H9 (cell line): Measurements from ENCODE around the gene TM7SF3. TPM values are rescaled to one million over a fixed set of nuclear protein-coding genes. Genes with fewer than 3 reads are reported as not detected.

Experiments used
- DNase-seq: peaks from one replicate; pipeline ENCODE4 v3.0.0-alpha.2; 2017
- H2AFZ ChIP-seq: one replicate; pipeline ENCODE4 v1.6.1; 2013; ENCODE audit warnings: mild to moderate bottlenecking, low read length, control low read depth, moderate library complexity
- H2AK5ac ChIP-seq: 2 replicates; pipeline ENCODE4 v1.6.1; 2013; ENCODE audit warnings: low read length, control low read depth, mixed read lengths; ENCODE audit not compliant: insufficient read length
- H2BK120ac ChIP-seq: one replicate; pipeline ENCODE4 v1.6.1; 2013; ENCODE audit warnings: low read depth, mild to moderate bottlenecking, low read length, control low read depth, inconsistent platforms; ENCODE audit not compliant: poor library complexity, severe bottlenecking
- H2BK12ac ChIP-seq: 2 replicates; pipeline ENCODE4 v1.6.1; 2013; ENCODE audit warnings: low read length, control low read depth, mixed read lengths, low read depth; ENCODE audit not compliant: insufficient read length
- H2BK15ac ChIP-seq: 2 replicates; pipeline ENCODE4 v1.6.1; 2013; ENCODE audit warnings: low read depth, low read length, control low read depth
- H2BK20ac ChIP-seq: one replicate; pipeline ENCODE4 v1.6.1; 2013; ENCODE audit warnings: low read depth, mild to moderate bottlenecking, low read length, control low read depth, inconsistent platforms; ENCODE audit not compliant: poor library complexity, severe bottlenecking
- H2BK5ac ChIP-seq: 2 replicates; pipeline ENCODE4 v1.6.1; 2013; ENCODE audit warnings: low read length, control low read depth, mixed read lengths; ENCODE audit not compliant: insufficient read length
- H3K14ac ChIP-seq: 2 replicates; pipeline ENCODE4 v1.6.1; 2013; ENCODE audit warnings: low read length, control low read depth; ENCODE audit not compliant: insufficient read depth
- H3K18ac ChIP-seq: 2 replicates; pipeline ENCODE4 v1.6.1; 2013; ENCODE audit warnings: low read depth, mild to moderate bottlenecking, mixed read lengths, low read length, control low read depth; ENCODE audit not compliant: insufficient read length
- H3K23ac ChIP-seq: 2 replicates; pipeline ENCODE4 v1.6.1; 2013; ENCODE audit warnings: low read length, control low read depth, mixed read lengths, low read depth; ENCODE audit not compliant: insufficient read length
- H3K23me2 ChIP-seq: 2 replicates; pipeline ENCODE4 v1.6.1; 2013; ENCODE audit warnings: low read depth, mild to moderate bottlenecking, mixed read lengths, low read length, control low read depth; ENCODE audit not compliant: insufficient read length, poor library complexity, severe bottlenecking
- H3K27ac ChIP-seq: 2 replicates; pipeline ENCODE4 v1.5.1; 2013; ENCODE audit warnings: low read length, control low read depth, mixed read lengths, low read depth; ENCODE audit not compliant: insufficient read length
- H3K27me3 ChIP-seq: 2 replicates; pipeline ENCODE4 v1.6.1; 2013; ENCODE audit warnings: low read length, control low read depth, inconsistent platforms; ENCODE audit not compliant: insufficient read depth
- H3K4ac ChIP-seq: 2 replicates; pipeline ENCODE4 v1.6.1; 2013; ENCODE audit warnings: low read depth, mild to moderate bottlenecking, control low read depth, inconsistent platforms, low read length, moderate library complexity
- H3K4me1 ChIP-seq: 2 replicates; pipeline ENCODE4 v1.6.1; 2013; ENCODE audit warnings: low read length, control low read depth, inconsistent platforms; ENCODE audit not compliant: insufficient read depth
- H3K4me2 ChIP-seq: 2 replicates; pipeline ENCODE4 v1.6.1; 2013; ENCODE audit warnings: low read length, control low read depth, mixed read lengths; ENCODE audit not compliant: insufficient read length, insufficient read depth
- H3K56ac ChIP-seq: 2 replicates; pipeline ENCODE4 v1.6.1; 2013; ENCODE audit warnings: low read depth, mild to moderate bottlenecking, mixed read lengths, low read length, control low read depth; ENCODE audit not compliant: insufficient read length
- H3K79me1 ChIP-seq: 2 replicates; pipeline ENCODE4 v1.6.1; 2013; ENCODE audit warnings: low read depth, mild to moderate bottlenecking, moderate library complexity, low read length, control low read depth, inconsistent platforms; ENCODE audit not compliant: insufficient read depth, poor library complexity, severe bottlenecking
- H3K79me2 ChIP-seq: 2 replicates; pipeline ENCODE4 v1.6.1; 2013; ENCODE audit warnings: low read length, control low read depth, inconsistent platforms; ENCODE audit not compliant: insufficient read depth
- H3K9ac ChIP-seq: 2 replicates; pipeline ENCODE4 v1.6.1; 2013; ENCODE audit warnings: low read length, control low read depth, mixed read lengths; ENCODE audit not compliant: insufficient read length; ENCODE audit errors: extremely low read depth
- H3K9me3 ChIP-seq: one replicate; pipeline ENCODE4 v1.6.1; 2013; ENCODE audit warnings: low read depth, low read length, inconsistent platforms; ENCODE audit not compliant: control insufficient read depth
- H3T11ph ChIP-seq: one replicate; pipeline ENCODE4 v1.6.1; 2013; ENCODE audit warnings: mild to moderate bottlenecking, low read length, control low read depth, inconsistent platforms
- H4K20me1 ChIP-seq: one replicate; pipeline ENCODE4 v1.6.1; 2013; ENCODE audit not compliant: control insufficient read depth, insufficient read length, insufficient read depth
- H4K5ac ChIP-seq: 2 replicates; pipeline ENCODE4 v1.6.1; 2013; ENCODE audit warnings: low read depth, mild to moderate bottlenecking, mixed read lengths, low read length, control low read depth; ENCODE audit not compliant: insufficient read length
- H4K8ac ChIP-seq: replicated peaks from 2 replicates; pipeline ENCODE4 v1.6.1; 2013; ENCODE audit warnings: low read length, control low read depth, mixed read lengths, low read depth; ENCODE audit not compliant: insufficient read length
- H4K91ac ChIP-seq: 2 replicates; pipeline ENCODE4 v1.6.1; 2013; ENCODE audit warnings: low read depth, mild to moderate bottlenecking, moderate library complexity, mixed read lengths, low read length, control low read depth; ENCODE audit not compliant: insufficient read length
- H3K27ac Mint-ChIP-seq, 3 experiments: 2 replicates in 2 of 3; 3 replicates in 1 of 3; pipeline ENCODE4 v1.8.0; 2020 to 2021; ENCODE audit warnings: mixed read lengths in 3 of 3, mild to moderate bottlenecking in 1 of 3, moderate library complexity in 1 of 3
- H3K27me3 Mint-ChIP-seq: 2 replicates; pipeline ENCODE4 v1.8.0; 2021; ENCODE audit warnings: low read depth, mild to moderate bottlenecking, moderate library complexity, mixed read lengths
- H3K36me3 Mint-ChIP-seq, 3 experiments: 2 replicates in 2 of 3; 3 replicates in 1 of 3; pipeline ENCODE4 v1.8.0; 2020 to 2021; ENCODE audit warnings: low read depth in 3 of 3, mixed read lengths in 3 of 3; ENCODE audit not compliant: insufficient read depth in 1 of 3
- H3K4me1 Mint-ChIP-seq, 2 experiments: 2 replicates each; pipeline ENCODE4 v1.8.0; 2020; ENCODE audit warnings: mixed read lengths in 2 of 2
- H3K4me3 Mint-ChIP-seq, 2 experiments: 2 replicates in 1 of 2; 3 replicates in 1 of 2; pipeline ENCODE4 v1.8.0; 2020 to 2021; ENCODE audit warnings: mild to moderate bottlenecking in 2 of 2, mixed read lengths in 2 of 2, moderate library complexity in 1 of 2
- H3K9me3 Mint-ChIP-seq, 2 experiments: 2 replicates in 1 of 2; 3 replicates in 1 of 2; pipeline ENCODE4 v1.8.0; 2020; ENCODE audit warnings: mild to moderate bottlenecking in 2 of 2, mixed read lengths in 2 of 2, moderate library complexity in 1 of 2
- CTCF ChIP-seq: fragments of 200-600 bp; sonication (generic); conservative IDR thresholded peaks from 3 replicates; pipeline ENCODE4 v1.8.0; 2021; ENCODE audit warnings: antibody characterized with exemption, mild to moderate bottlenecking
- WGBS: extraction: QIAGEN DNeasy Blood & Tissue Kit; methylation state at CpG from one replicate; pipeline ENCODE4 v1.1.7; 2013; ENCODE audit warnings: missing lambda C conversion rate, low lambda C conversion rate, mixed read lengths; ENCODE audit not compliant: insufficient read length; ENCODE audit errors: extremely low coverage; 5-methylcytosine and 5-hydroxymethylcytosine counted together
- total RNA-seq: library from RNA; stranded (reverse); gene quantifications from 2 replicates; pipeline ENCODE4 v1.2.1, GENCODE V29; 2021

Gene TM7SF3
- total RNA-seq, 1 experiment from 2014 or later: 74.9 TPM

GRCh38 chr12:27003421-27004381 lies 10.5 kb downstream of the TM7SF3 start:
- no peak overlapping the region for H2BK5ac ChIP-seq
- H2BK12ac ChIP-seq: no peak overlapping the region
- H4K5ac ChIP-seq: no peak overlapping the region
- H3K23ac ChIP-seq: no peak overlapping the region
- H3K14ac ChIP-seq: no peak overlapping the region; the same call in 1 of the 2 replicates
- H3K23me2 ChIP-seq: no peaks in the 10 kb centered on the region
- Mint-ChIP-seq H3K9me3 (no peaks in the 10 kb centered on the region), H3K4me3 (no peak overlapping the region), H3K27me3 (no peaks in the 10 kb centered on the region), H3K4me1 (peaks cover 6 to 13% of the 10 kb centered on the region in 2 experiments), H3K36me3 (peaks cover 3 to 21% (median 16%) of the 10 kb centered on the region in 3 experiments; a peak in 5 of 7 replicates), H3K27ac (peak overlapping the region in 2 of 3 experiments; percentile 66 to 86; a peak in 3 of 7 replicates)
- H3K9me3 ChIP-seq: no peaks in the 10 kb centered on the region
- H2BK120ac ChIP-seq: no peak overlapping the region
- H3K27me3 ChIP-seq: no peaks in the 10 kb centered on the region
- no CpG with 5 or more reads among the region's 6 CpGs for WGBS
- H2BK20ac ChIP-seq: no peak overlapping the region
- H2AFZ ChIP-seq: no peak overlapping the region
- no peak overlapping the region for H2BK15ac ChIP-seq
- H3K27ac ChIP-seq: no peak overlapping the region
- H3T11ph ChIP-seq: no peak overlapping the region
- no peak overlapping the region for H4K8ac ChIP-seq
- peaks cover 5% of the 10 kb centered on the region for H3K79me1 ChIP-seq
- no peak overlapping the region for H3K4ac ChIP-seq
- no peak for DNase-seq
- no peak overlapping the region for H2AK5ac ChIP-seq
- peaks cover 4% of the 10 kb centered on the region for H3K79me2 ChIP-seq
- no peaks in the 10 kb centered on the region for H4K20me1 ChIP-seq
- TF ChIP-seq CTCF: no peak
- H3K56ac ChIP-seq: no peak overlapping the region
- H3K4me2 ChIP-seq: no peak overlapping the region
- peaks cover 2% of the 10 kb centered on the region; the same call in 1 of the 2 replicates for H3K4me1 ChIP-seq
- no peak overlapping the region for H4K91ac ChIP-seq
- H3K9ac ChIP-seq: no peak overlapping the region
- H3K18ac ChIP-seq: no peak overlapping the region
